Measurements from ENCODE around the gene JMJD1C.

GRCh38 chr10:63481815-63482421, 16.1 kb upstream of the JMJD1C start:
- no peak for TF ChIP-seq POLR2A (IDR thresholded peaks at IDR 0.05; ENCODE audit: low read length)
- TF ChIP-seq GATA1 (IDR thresholded peaks at IDR 0.05; ENCODE audit: low read depth, low read length) = no peak
